Muscle of leg (tissue), 11 donors: Measurements from ENCODE around the gene TMEM141. TPM values are rescaled to one million over a fixed set of nuclear protein-coding genes. Genes with fewer than 3 reads are reported as not detected.
"Not testable (repeated sequence)": the region's sequence is repeated elsewhere in the genome, so short reads cannot be mapped to it uniquely, and the experiment has no call there.

Experiments
- DNase-seq: peaks from one replicate; pipeline ENCODE4 v3.0.0; 2013
- H3K27ac ChIP-seq: one replicate; pipeline ENCODE4 v1.5.1; 2013; ENCODE audit warnings: mild to moderate bottlenecking, low read length, control low read depth
- H3K27me3 ChIP-seq: one replicate; pipeline ENCODE4 v1.6.1; 2013; ENCODE audit warnings: low read length; ENCODE audit not compliant: control insufficient read depth, insufficient read depth
- H3K36me3 ChIP-seq: one replicate; pipeline ENCODE4 v1.6.1; 2013; ENCODE audit warnings: low read length; ENCODE audit not compliant: control insufficient read depth, insufficient read depth
- H3K4me1 ChIP-seq: one replicate; pipeline ENCODE4 v1.6.1; 2013; ENCODE audit warnings: low read length; ENCODE audit not compliant: control insufficient read depth, insufficient read depth
- H3K4me3 ChIP-seq: one replicate; pipeline ENCODE4 v1.5.1; 2013; ENCODE audit warnings: low read length, control low read depth
- H3K9me3 ChIP-seq: replicated peaks from 2 replicates; pipeline ENCODE4 v1.6.1; 2013; ENCODE audit warnings: low read depth, low read length; ENCODE audit not compliant: control insufficient read depth
- WGBS: methylation state at CpG from one replicate; pipeline ENCODE4 v1.1.5; 2013; ENCODE audit warnings: missing lambda C conversion rate; ENCODE audit not compliant: insufficient coverage; 5-methylcytosine and 5-hydroxymethylcytosine counted together
- polyA plus RNA-seq, 8 donors: library from polyadenylated mRNA; unstranded; fragments of 120-200 nt; gene quantifications; one replicate each; pipeline versions ENCODE4 v1.2.1 to v1.2.3, GENCODE V29; 2013; ENCODE audit warnings: inconsistent platforms in 1 of 8, low replicate concordance in 1 of 8; ENCODE audit not compliant: insufficient read length in 8 of 8, insufficient read depth in 1 of 8
- total RNA-seq: library from RNA; stranded (reverse); fragments of 120-200 nt; gene quantifications from one replicate; pipeline ENCODE4 v1.2.4, GENCODE V29; 2013

TMEM141 gene
- total and polyA plus RNA-seq, 9 donors: 34.2 to 53.2 (median 44.3) TPM

GRCh38 chr9:136784997-136785361 is 6.2 kb upstream of the TMEM141 start:
- Histone ChIP-seq H3K27ac (no peak overlapping the region), H3K4me1 (peaks cover 5% of the 10 kb centered on the region), H3K27me3 (peaks cover 10% of the 10 kb centered on the region), H3K36me3 (no peaks in the 10 kb centered on the region), H3K9me3 (no peaks in the 10 kb centered on the region), H3K4me3 (no peak overlapping the region)
- no peak for DNase-seq
- WGBS: 91% methylated on average over 5 of the region's 6 CpGs

GRCh38 chr9:136785565-136786355 is 5.4 kb upstream of the TMEM141 start:
- not testable (repeated sequence) for H3K4me3 ChIP-seq, H3K36me3 ChIP-seq, H3K27me3 ChIP-seq, DNase-seq, H3K4me1 ChIP-seq, H3K9me3 ChIP-seq, H3K27ac ChIP-seq
- WGBS: 81% methylated on average over 13 of the region's 23 CpGs

DNA sequence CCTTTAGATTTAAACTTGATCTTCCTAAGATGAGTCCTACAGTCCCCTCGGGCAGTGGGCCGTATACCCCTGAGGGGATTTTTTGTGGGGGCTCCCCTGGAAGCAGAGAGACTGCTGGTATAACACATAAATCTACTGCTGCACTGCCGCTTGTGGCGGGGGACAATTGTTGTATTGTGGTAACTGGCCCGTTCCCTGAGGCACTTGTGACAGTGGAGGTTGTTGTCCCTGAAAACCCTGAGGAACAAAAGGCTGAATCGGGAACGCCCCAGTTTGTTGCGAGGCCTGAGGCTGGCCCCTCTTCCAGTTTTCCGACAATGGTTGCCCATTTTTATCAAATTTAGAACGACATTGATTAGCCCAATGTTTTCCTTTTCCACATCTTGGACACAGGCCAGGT is 4.7 kb upstream of the TMEM141 start:
- no peak overlapping the region for H3K4me3 ChIP-seq
- no peak overlapping the region for H3K27ac ChIP-seq
- peaks cover 8% of the 10 kb centered on the region for H3K4me1 ChIP-seq
- no peaks in the 10 kb centered on the region for H3K36me3 ChIP-seq
- H3K27me3 ChIP-seq: peaks cover 1% of the 10 kb centered on the region
- 70% methylated on average over 7 of the region's 10 CpGs for WGBS
- no peak for DNase-seq
- H3K9me3 ChIP-seq: no peaks in the 10 kb centered on the region

- H3K4me1 ChIP-seq: peaks cover 13% of the 10 kb centered on the region
- not testable (repeated sequence) for H3K27ac ChIP-seq, DNase-seq, H3K4me3 ChIP-seq, H3K36me3 ChIP-seq, H3K27me3 ChIP-seq, H3K9me3 ChIP-seq
- 0% methylated on average over 2 of the region's 4 CpGs for WGBS
These were observed 4.2 kb upstream of the TMEM141 start for GRCh38 chr9:136786983-136787382.

GRCh38 chr9:136787690-136788400 is 3.3 kb upstream of the TMEM141 start:
- 23% methylated on average over 13 of the region's 21 CpGs for WGBS
- Histone ChIP-seq H3K4me3 (no peak overlapping the region), H3K27me3 (no peaks in the 10 kb centered on the region), H3K36me3 (peaks cover 4% of the 10 kb centered on the region), H3K9me3 (no peaks in the 10 kb centered on the region), H3K27ac (no peak overlapping the region), H3K4me1 (peaks cover 19% of the 10 kb centered on the region)
- peak; percentile 78 for DNase-seq

DNA sequence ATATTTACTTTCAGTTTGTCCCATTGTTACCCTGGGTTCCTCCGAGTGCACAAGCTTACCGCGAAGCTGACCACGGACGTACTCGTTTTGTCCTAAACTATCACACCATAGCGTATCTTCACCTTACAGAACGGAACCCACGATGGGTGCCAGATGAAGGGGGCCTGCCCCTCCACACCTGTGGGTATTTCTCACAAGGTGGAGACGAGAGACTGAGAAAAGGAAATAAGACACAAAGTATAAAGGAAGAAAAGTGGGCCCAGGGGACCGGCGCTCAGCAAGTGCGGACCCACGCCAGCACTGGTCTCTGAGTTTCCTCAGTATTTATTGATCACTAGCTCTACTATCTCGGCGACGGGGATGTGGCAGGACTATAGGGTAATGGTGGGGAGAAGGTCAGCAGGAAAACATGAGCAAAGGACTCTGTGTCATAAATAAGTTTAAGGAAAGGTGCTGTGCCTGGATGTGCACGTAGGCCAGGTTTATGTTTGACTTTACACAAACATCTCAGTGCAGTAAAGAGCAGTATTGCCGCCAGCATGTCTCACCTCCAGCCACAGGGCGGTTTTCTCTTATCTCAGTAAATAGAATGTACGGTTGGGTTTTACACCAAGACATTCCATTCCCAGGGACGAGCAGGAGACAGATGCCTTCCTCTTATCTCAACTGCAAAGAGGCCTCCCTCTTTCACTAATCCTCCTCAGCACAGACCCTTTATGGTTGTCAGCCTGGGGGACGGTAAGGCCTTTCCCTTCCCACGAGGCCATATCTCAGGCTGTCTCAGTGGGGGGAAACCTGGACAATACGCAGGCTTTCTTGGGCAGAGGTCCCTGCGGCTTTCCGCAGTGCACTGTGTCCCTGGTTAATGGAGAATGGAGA is 2.3 kb upstream of the TMEM141 start:
- H3K36me3 ChIP-seq, H3K27me3 ChIP-seq, DNase-seq, H3K9me3 ChIP-seq, H3K27ac ChIP-seq, H3K4me3 ChIP-seq: not testable (repeated sequence)
- WGBS: 84% methylated on average over 13 of the region's 27 CpGs
- peaks cover 19% of the 10 kb centered on the region for H3K4me1 ChIP-seq

DNA sequence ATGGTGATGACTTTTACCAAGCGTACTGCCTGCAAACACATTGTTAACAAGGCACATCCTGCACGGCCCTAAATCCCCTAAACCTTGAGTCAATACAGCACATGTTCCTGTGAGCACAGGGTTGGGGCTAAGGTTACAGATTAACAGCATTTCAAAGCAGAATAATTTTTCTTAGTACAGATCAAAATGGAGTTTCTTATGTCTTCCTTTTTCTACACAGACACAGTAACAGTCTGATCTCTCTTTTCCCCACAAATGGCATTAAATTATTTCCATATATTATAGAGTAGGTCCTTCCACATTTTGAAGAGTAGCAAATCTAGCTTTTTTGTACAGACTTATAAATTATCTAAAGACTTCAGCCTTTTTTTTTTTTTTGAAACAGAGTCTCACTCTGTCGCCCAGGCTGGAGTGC is 1.6 kb upstream of the TMEM141 start:
- no peaks in the 10 kb centered on the region for H3K9me3 ChIP-seq
- H3K4me3 ChIP-seq: no peak overlapping the region
- H3K36me3 ChIP-seq: peaks cover 4% of the 10 kb centered on the region
- no peaks in the 10 kb centered on the region for H3K27me3 ChIP-seq
- no peak for DNase-seq
- peaks cover 19% of the 10 kb centered on the region for H3K4me1 ChIP-seq
- no CpG with 5 or more reads among the region's 3 CpGs for WGBS
- H3K27ac ChIP-seq: no peak overlapping the region

DNA sequence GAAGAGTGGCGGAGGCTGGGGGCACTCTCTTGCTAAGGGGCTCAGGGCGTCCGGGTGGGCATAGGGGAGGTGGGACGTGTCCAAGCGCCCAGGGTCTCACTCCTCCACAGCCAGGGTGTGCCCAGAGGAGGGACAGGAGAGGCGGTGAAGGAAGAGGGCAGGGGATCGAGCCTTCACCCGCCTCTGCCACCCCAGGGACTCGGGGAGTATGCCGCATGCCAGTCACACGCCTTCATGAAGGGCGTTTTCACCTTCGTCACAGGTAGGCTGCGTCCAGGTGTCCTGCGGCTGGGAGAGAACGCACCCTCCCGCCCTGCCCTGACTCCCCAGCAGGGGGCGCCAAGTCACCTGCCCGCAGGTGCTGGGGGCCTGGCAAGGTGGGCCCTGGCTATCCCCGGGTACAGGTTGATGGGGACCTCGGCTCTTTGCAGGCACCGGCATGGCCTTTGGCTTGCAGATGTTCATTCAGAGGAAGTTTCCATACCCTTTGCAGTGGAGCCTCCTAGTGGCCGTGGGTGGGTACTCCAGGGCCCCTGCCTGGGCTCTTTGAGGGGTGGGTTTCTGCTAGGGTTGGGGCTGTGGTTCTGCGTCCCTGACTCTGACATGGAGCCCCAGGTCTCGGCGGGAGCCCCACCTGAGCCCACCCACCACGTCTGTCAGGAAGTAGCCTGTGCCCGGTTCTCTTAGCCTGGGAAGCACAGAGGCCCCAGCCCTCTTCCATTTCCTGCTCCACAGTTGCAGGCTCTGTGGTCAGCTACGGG is 552 bp downstream of the TMEM141 start:
- Histone ChIP-seq H3K4me3 (peak overlapping the region; percentile 89), H3K36me3 (peaks cover 4% of the 10 kb centered on the region), H3K27me3 (peaks cover 10% of the 10 kb centered on the region), H3K4me1 (peaks cover 29% of the 10 kb centered on the region), H3K9me3 (no peaks in the 10 kb centered on the region), H3K27ac (peak overlapping the region; percentile 94)
- WGBS: 4% methylated on average over 18 of the region's 29 CpGs
- no peak for DNase-seq

- Histone ChIP-seq H3K27ac (no peak overlapping the region), H3K27me3 (peaks cover 16% of the 10 kb centered on the region), H3K4me3 (no peak overlapping the region), H3K36me3 (peaks cover 4% of the 10 kb centered on the region), H3K4me1 (peaks cover 27% of the 10 kb centered on the region), H3K9me3 (no peaks in the 10 kb centered on the region)
- 84% methylated on average over 10 of the region's 15 CpGs for WGBS
- DNase-seq: peak; percentile 28
These were observed 1.4 kb downstream of the TMEM141 start for GRCh38 chr9:136792321-136793085.
